HL-60 (cell line): ENCODE measurements around the gene OR5AC2.

Experiments
- GABPA ChIP-seq: IDR thresholded peaks from 2 replicates; pipeline ENCODE4 v1.6.1; 2012; ENCODE audit warnings: low read depth
- POLR2AphosphoS5 ChIP-seq: IDR thresholded peaks from 2 replicates; pipeline ENCODE4 v1.6.1; 2012; ENCODE audit warnings: low read depth

DNA sequence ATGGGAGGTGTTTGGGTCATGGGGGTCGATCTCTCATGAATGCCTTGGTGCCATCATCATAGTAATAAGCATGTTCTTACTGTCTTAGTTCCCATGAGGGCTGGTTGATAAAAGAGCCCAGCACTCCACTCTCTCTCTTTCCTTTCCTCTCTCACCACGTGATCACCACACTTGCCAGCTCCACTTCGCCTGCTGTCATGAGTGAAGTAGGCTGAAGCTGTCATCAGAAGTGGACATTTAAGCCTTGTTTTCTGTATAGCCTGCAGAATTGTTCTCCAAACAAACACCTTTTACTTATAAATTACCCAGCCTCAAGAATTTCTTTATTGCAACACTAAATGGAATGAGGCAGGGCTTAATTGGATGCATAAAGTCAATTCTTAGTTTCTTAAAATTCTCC is 49.7 kb downstream of the OR5AC2 start:
- TF ChIP-seq POLR2AphosphoS5, result no peak
- no peak for TF ChIP-seq GABPA
